ENCODE measurements around the gene MFAP3.
"Not testable (repeated sequence)": the region's sequence is repeated elsewhere in the genome, so short reads cannot be mapped to it uniquely, and the experiment has no call there.

MFAP3 gene

GRCh38 chr5:154063372-154063771 lies 24.6 kb downstream of the MFAP3 start:
- Histone ChIP-seq H3K9me3 (ENCODE audit: insufficient read depth, low read length) (no peaks in the 10 kb centered on the region), H3K4me1 (ENCODE audit: insufficient read depth, insufficient read length) (peaks cover 3% of the 10 kb centered on the region), H3K4me3 (ENCODE audit: insufficient read length, low read depth) (no peak overlapping the region), H3K27me3 (ENCODE audit: insufficient read depth, insufficient read length) (no peaks in the 10 kb centered on the region), H3K9ac (ENCODE audit: insufficient read length, low read depth) (no peak overlapping the region), H3K36me3 (ENCODE audit: insufficient read depth, insufficient read length, low read length) (no peaks in the 10 kb centered on the region)
- no peak for TF ChIP-seq SUZ12 (IDR thresholded peaks at IDR 0.05; ENCODE audit: extremely low read depth, insufficient read depth, insufficient read length)
- TF ChIP-seq ZNF274 (IDR thresholded peaks at IDR 0.05; ENCODE audit: low read depth, low read length) = no peak
- TF ChIP-seq YY1 (IDR thresholded peaks at IDR 0.05; ENCODE audit: insufficient read depth, insufficient read length) = no peak
- no peak for DNase-seq (ENCODE audit: low read depth, low spot score)

- H3K27me3 ChIP-seq (ENCODE audit: insufficient read depth, insufficient read length) = no peaks in the 10 kb centered on the region
- no peak for DNase-seq (ENCODE audit: low read depth, low spot score)
- no peaks in the 10 kb centered on the region for H3K36me3 ChIP-seq (ENCODE audit: insufficient read depth, insufficient read length, low read length)
- no peaks in the 10 kb centered on the region for H3K4me1 ChIP-seq (ENCODE audit: insufficient read depth, insufficient read length)
- peaks cover 6% of the 10 kb centered on the region; the same call in 1 of the 2 replicates for H3K9me3 ChIP-seq (ENCODE audit: insufficient read depth, low read length)
- no peak overlapping the region for H3K9ac ChIP-seq (ENCODE audit: insufficient read length, low read depth)
- TF ChIP-seq YY1 (IDR thresholded peaks at IDR 0.05; ENCODE audit: insufficient read depth, insufficient read length) = no peak
- no peak for TF ChIP-seq SUZ12 (IDR thresholded peaks at IDR 0.05; ENCODE audit: extremely low read depth, insufficient read depth, insufficient read length)
- no peak for TF ChIP-seq ZNF274 (IDR thresholded peaks at IDR 0.05; ENCODE audit: low read depth, low read length)
- H3K4me3 ChIP-seq (ENCODE audit: insufficient read length, low read depth) = no peak overlapping the region
Observed at GRCh38 chr5:154065971-154066370, 27.2 kb downstream of the MFAP3 start.

GRCh38 chr5:154069854-154070253 lies 31.1 kb downstream of the MFAP3 start:
- DNase-seq (ENCODE audit: low read depth, low spot score); H3K36me3 ChIP-seq (ENCODE audit: insufficient read depth, insufficient read length, low read length); H3K9ac ChIP-seq (ENCODE audit: insufficient read length, low read depth); H3K4me3 ChIP-seq (ENCODE audit: insufficient read length, low read depth); H3K9me3 ChIP-seq (ENCODE audit: insufficient read depth, low read length); H3K27me3 ChIP-seq (ENCODE audit: insufficient read depth, insufficient read length); H3K4me1 ChIP-seq (ENCODE audit: insufficient read depth, insufficient read length): not testable (repeated sequence)

- TF ChIP-seq SUZ12 (IDR thresholded peaks at IDR 0.05; ENCODE audit: extremely low read depth, insufficient read depth, insufficient read length) (no peak), ZNF274 (IDR thresholded peaks at IDR 0.05; ENCODE audit: low read depth, low read length) (no peak), YY1 (IDR thresholded peaks at IDR 0.05; ENCODE audit: insufficient read depth, insufficient read length) (no peak)
- Histone ChIP-seq H3K27me3 (ENCODE audit: insufficient read depth, insufficient read length) (no peaks in the 10 kb centered on the region), H3K4me3 (ENCODE audit: insufficient read length, low read depth) (no peak overlapping the region), H3K4me1 (ENCODE audit: insufficient read depth, insufficient read length) (peaks cover 2% of the 10 kb centered on the region), H3K9ac (ENCODE audit: insufficient read length, low read depth) (no peak overlapping the region), H3K9me3 (ENCODE audit: insufficient read depth, low read length) (peaks cover 6% of the 10 kb centered on the region; the same call in 1 of the 2 replicates), H3K36me3 (ENCODE audit: insufficient read depth, insufficient read length, low read length) (no peaks in the 10 kb centered on the region)
- no peak for DNase-seq (ENCODE audit: low read depth, low spot score)
Observed at GRCh38 chr5:154071799-154072413, 33.1 kb downstream of the MFAP3 start.

- no peaks in the 10 kb centered on the region for H3K36me3 ChIP-seq (ENCODE audit: insufficient read depth, insufficient read length, low read length)
- H3K9ac ChIP-seq (ENCODE audit: insufficient read length, low read depth) = no peak overlapping the region
- H3K4me3 ChIP-seq (ENCODE audit: insufficient read length, low read depth) = no peak overlapping the region
Observed at GRCh38 chr5:154072414-154073171, 33.8 kb downstream of the MFAP3 start.

GRCh38 chr5:154076240-154076922 lies 37.6 kb downstream of the MFAP3 start:
- Histone ChIP-seq H3K4me1 (ENCODE audit: insufficient read depth, insufficient read length) (peaks cover 2% of the 10 kb centered on the region), H3K9ac (ENCODE audit: insufficient read length, low read depth) (no peak overlapping the region), H3K36me3 (ENCODE audit: insufficient read depth, insufficient read length, low read length) (no peaks in the 10 kb centered on the region), H3K4me3 (ENCODE audit: insufficient read length, low read depth) (no peak overlapping the region), H3K9me3 (ENCODE audit: insufficient read depth, low read length) (no peaks in the 10 kb centered on the region), H3K27me3 (ENCODE audit: insufficient read depth, insufficient read length) (no peaks in the 10 kb centered on the region)
- TF ChIP-seq ZNF274 (IDR thresholded peaks at IDR 0.05; ENCODE audit: low read depth, low read length) = no peak
- no peak for DNase-seq (ENCODE audit: low read depth, low spot score)

More at GRCh38 chr5:154072414-154073171, 33.8 kb downstream of the MFAP3 start:
- H3K9me3 ChIP-seq (ENCODE audit: insufficient read depth, low read length) = peaks cover 6% of the 10 kb centered on the region; the same call in 1 of the 2 replicates
- H3K4me1 ChIP-seq (ENCODE audit: insufficient read depth, insufficient read length) = peaks cover 2% of the 10 kb centered on the region
- peak; percentile 47 for DNase-seq (ENCODE audit: low read depth, low spot score)
- TF ChIP-seq SUZ12 (IDR thresholded peaks at IDR 0.05; ENCODE audit: extremely low read depth, insufficient read depth, insufficient read length) (no peak), YY1 (IDR thresholded peaks at IDR 0.05; ENCODE audit: insufficient read depth, insufficient read length) (no peak), ZNF274 (IDR thresholded peaks at IDR 0.05; ENCODE audit: low read depth, low read length) (no peak)
- no peaks in the 10 kb centered on the region for H3K27me3 ChIP-seq (ENCODE audit: insufficient read depth, insufficient read length)

- no peak for DNase-seq (ENCODE audit: low read depth, low spot score)
- Histone ChIP-seq H3K27me3 (ENCODE audit: insufficient read depth, insufficient read length) (no peaks in the 10 kb centered on the region), H3K9ac (ENCODE audit: insufficient read length, low read depth) (no peak overlapping the region), H3K4me3 (ENCODE audit: insufficient read length, low read depth) (no peak overlapping the region), H3K4me1 (ENCODE audit: insufficient read depth, insufficient read length) (no peaks in the 10 kb centered on the region), H3K9me3 (ENCODE audit: insufficient read depth, low read length) (no peaks in the 10 kb centered on the region), H3K36me3 (ENCODE audit: insufficient read depth, insufficient read length, low read length) (no peaks in the 10 kb centered on the region)
- TF ChIP-seq ZNF274 (IDR thresholded peaks at IDR 0.05; ENCODE audit: low read depth, low read length) (no peak), YY1 (IDR thresholded peaks at IDR 0.05; ENCODE audit: insufficient read depth, insufficient read length) (no peak), SUZ12 (IDR thresholded peaks at IDR 0.05; ENCODE audit: extremely low read depth, insufficient read depth, insufficient read length) (no peak)
Observed at GRCh38 chr5:154077696-154078095, 38.9 kb downstream of the MFAP3 start.
